Breast epithelium (tissue), 4 donors: ENCODE results near the gene ATP13A4. TPM values are rescaled to one million over a fixed set of nuclear protein-coding genes. Genes with fewer than 3 reads are reported as not detected.

Experiments used
- DNase-seq, 2 donors: peaks; one replicate each; pipeline ENCODE4 v3.0.0-alpha.2; 2019; ENCODE audit warnings: low spot score in 2 of 2
- H3K27ac ChIP-seq, 2 donors: fragments of 200-600 bp; sonication (generic) in 1 of 2; one replicate each; pipeline ENCODE4 v1.5.1; 2016 to 2019; ENCODE audit warnings: mild to moderate bottlenecking in 1 of 2
- H3K27me3 ChIP-seq, 2 donors: fragments of 200-600 bp; sonication (generic) in 1 of 2; one replicate each; pipeline versions ENCODE4 v1.5.1 to v1.6.0; 2017 to 2019; ENCODE audit warnings: control low read depth in 1 of 2, mild to moderate bottlenecking in 1 of 2
- H3K36me3 ChIP-seq: fragments of 200-600 bp; one replicate; pipeline ENCODE4 v1.5.1; 2019
- H3K4me1 ChIP-seq, 2 donors: fragments of 200-600 bp; sonication (generic); one replicate each; pipeline ENCODE4 v1.5.1; 2016 to 2019; ENCODE audit warnings: control low read depth in 1 of 2
- H3K4me3 ChIP-seq, 3 donors: fragments of 200-600 bp; sonication (generic); 1 replicate in 2 of 3; 2 replicates in 1 of 3; pipeline ENCODE4 v1.5.1; 2016 to 2019; ENCODE audit warnings: mild to moderate bottlenecking in 3 of 3, moderate library complexity in 2 of 3
- H3K9me3 ChIP-seq, 2 donors: fragments of 200-600 bp; sonication (generic) in 1 of 2; one replicate each; pipeline ENCODE4 v1.5.1; 2016 to 2019; ENCODE audit warnings: control low read depth in 1 of 2
- CTCF ChIP-seq, 3 donors: fragments of 450-650 bp; IDR thresholded peaks; one replicate each; pipeline ENCODE4 v1.5.1; 2016 to 2017; ENCODE audit warnings: antibody characterized with exemption in 3 of 3, mild to moderate bottlenecking in 3 of 3, moderate library complexity in 3 of 3
- POLR2A ChIP-seq: fragments of 450-650 bp; IDR thresholded peaks from one replicate; pipeline ENCODE4 v1.6.1; 2016; ENCODE audit warnings: antibody characterized with exemption, mild to moderate bottlenecking, moderate library complexity
- POLR2AphosphoS5 ChIP-seq, 3 donors: sonication (generic); formaldehyde crosslinking; IDR thresholded peaks; one replicate each; pipeline ENCODE4 v1.6.1; 2017; ENCODE audit warnings: antibody characterized with exemption in 3 of 3
- intact Hi-C: fragments of 100-400 bp; cut with DNase I; formaldehyde crosslinking; loops from one replicate; pipeline ENCODE4 v1.15.1; 2023; ENCODE audit warnings: low total_unique reads
- total RNA-seq, 3 donors: library from RNA; depleted of rRNA; stranded (reverse); fragments of >200 nt; gene quantifications; one replicate each; pipeline ENCODE4 v1.1.0, GENCODE V29; 2016

ATP13A4 gene
- total RNA-seq, 3 donors from 2014 or later, result 0.64 to 36.6 (median 6.2) TPM

- H3K9me3 ChIP-seq, result no peaks in the 10 kb centered on the region
- H3K27me3 ChIP-seq, result no peaks in the 10 kb centered on the region
- no peaks in the 10 kb centered on the region for H3K4me1 ChIP-seq
- no peak overlapping the region for H3K4me3 ChIP-seq
- TF ChIP-seq POLR2A (no peak), CTCF (IDR thresholded peaks at IDR 0.05) (no peak), POLR2AphosphoS5 (IDR thresholded peaks at IDR 0.05) (no peak)
- H3K36me3 ChIP-seq, result no peaks in the 10 kb centered on the region
- intact Hi-C loops, result no loop called here
- H3K27ac ChIP-seq, result no peak overlapping the region
- no peak for DNase-seq
Observed at GRCh38 chr3:193510154-193510553, 44.5 kb downstream of the ATP13A4 start.

- no peaks in the 10 kb centered on the region for H3K4me1 ChIP-seq
- DNase-seq, result no peak
- H3K4me3 ChIP-seq, result no peak overlapping the region
- H3K27ac ChIP-seq, result no peak overlapping the region
- intact Hi-C loops, result no loop called here
- H3K36me3 ChIP-seq, result no peaks in the 10 kb centered on the region
- H3K9me3 ChIP-seq, result no peaks in the 10 kb centered on the region
- TF ChIP-seq POLR2AphosphoS5 (IDR thresholded peaks at IDR 0.05) (no peak), CTCF (IDR thresholded peaks at IDR 0.05) (no peak), POLR2A (no peak)
- no peaks in the 10 kb centered on the region for H3K27me3 ChIP-seq
Observed at GRCh38 chr3:193509103-193509965, 45.4 kb downstream of the ATP13A4 start.

GRCh38 chr3:193508108-193508507 is 46.6 kb downstream of the ATP13A4 start:
- Histone ChIP-seq H3K27ac (no peak overlapping the region), H3K4me3 (no peak overlapping the region), H3K36me3 (no peaks in the 10 kb centered on the region), H3K27me3 (no peaks in the 10 kb centered on the region), H3K4me1 (no peaks in the 10 kb centered on the region), H3K9me3 (no peaks in the 10 kb centered on the region)
- intact Hi-C loops, result no loop called here
- no peak for TF ChIP-seq POLR2A
- DNase-seq, result no peak

GRCh38 chr3:193507566-193507965 is 47.1 kb downstream of the ATP13A4 start:
- no peaks in the 10 kb centered on the region for H3K9me3 ChIP-seq
- TF ChIP-seq POLR2AphosphoS5 (IDR thresholded peaks at IDR 0.05), result no peak
- H3K4me3 ChIP-seq, result no peak overlapping the region
- intact Hi-C loops, result no loop called here
- H3K36me3 ChIP-seq, result no peaks in the 10 kb centered on the region
- DNase-seq, result no peak
- no peak overlapping the region for H3K27ac ChIP-seq
- no peaks in the 10 kb centered on the region for H3K4me1 ChIP-seq
- H3K27me3 ChIP-seq, result no peaks in the 10 kb centered on the region

GRCh38 chr3:193506921-193507320 is 47.8 kb downstream of the ATP13A4 start:
- intact Hi-C loops, result no loop called here
- no peak for DNase-seq
- no peaks in the 10 kb centered on the region for H3K36me3 ChIP-seq
- no peaks in the 10 kb centered on the region for H3K9me3 ChIP-seq
- no peak overlapping the region for H3K4me3 ChIP-seq
- TF ChIP-seq POLR2AphosphoS5 (IDR thresholded peaks at IDR 0.05) (no peak), POLR2A (no peak), CTCF (IDR thresholded peaks at IDR 0.05) (no peak)
- H3K27ac ChIP-seq, result no peak overlapping the region
- no peaks in the 10 kb centered on the region for H3K4me1 ChIP-seq
- no peaks in the 10 kb centered on the region for H3K27me3 ChIP-seq

- Histone ChIP-seq H3K27me3 (no peaks in the 10 kb centered on the region), H3K9me3 (no peaks in the 10 kb centered on the region), H3K27ac (no peak overlapping the region), H3K4me3 (no peak overlapping the region), H3K36me3 (no peaks in the 10 kb centered on the region), H3K4me1 (no peaks in the 10 kb centered on the region)
- DNase-seq, result no peak
- TF ChIP-seq POLR2AphosphoS5 (IDR thresholded peaks at IDR 0.05), result no peak
- no peak for TF ChIP-seq POLR2A
- no peak for TF ChIP-seq CTCF (IDR thresholded peaks at IDR 0.05)
- intact Hi-C loops, result no loop called here
Observed at GRCh38 chr3:193502871-193503270, 51.8 kb downstream of the ATP13A4 start.
